Measurements from ENCODE around the gene TRAPPC3.
"Not testable (repeated sequence)": the region's sequence is repeated elsewhere in the genome, so short reads cannot be mapped to it uniquely, and the experiment has no call there.

The TRAPPC3 gene

DNA sequence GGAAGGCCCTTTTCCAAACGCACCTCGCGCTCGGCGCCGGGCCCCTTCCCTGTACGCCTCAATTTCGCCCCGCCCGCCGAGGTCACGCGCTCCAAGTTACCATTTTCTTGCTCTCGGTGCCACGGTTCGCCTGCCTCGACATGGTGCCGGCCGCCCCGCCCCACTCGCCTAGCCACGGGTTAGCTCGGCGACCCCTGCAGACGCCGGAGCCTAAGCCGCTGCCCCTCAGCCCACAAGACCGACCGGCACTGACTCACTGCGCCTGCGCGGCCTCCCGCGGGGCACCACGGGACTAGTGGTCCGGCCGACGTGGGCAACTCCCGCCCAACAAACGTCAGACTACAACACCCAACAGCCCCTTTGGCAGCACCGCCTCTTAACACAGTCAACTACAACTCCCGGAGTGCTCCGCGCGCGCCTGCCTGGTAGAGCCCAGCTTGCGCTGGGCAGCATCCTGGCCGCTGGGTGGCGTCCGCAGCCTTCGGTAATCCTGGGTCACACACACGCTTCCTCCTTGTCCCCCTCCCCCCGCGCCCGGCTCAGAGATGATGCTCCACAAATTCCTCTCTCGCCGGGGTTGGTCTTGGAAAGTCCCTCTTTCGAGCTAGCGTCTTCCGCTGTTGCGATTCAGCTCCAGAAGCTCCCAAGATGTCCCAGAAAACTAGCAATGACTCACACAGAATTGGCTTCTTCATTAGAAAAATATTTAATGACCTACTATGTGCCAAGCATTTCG, at the start of gene TRAPPC3:
TSS of gene TRAPPC3 (minus strand) at position 250 of the 736 bp plus-strand sequence. CDS start at position 142, 108 bp downstream.
- peak; percentile 100 for DNase-seq

- DNase-seq, result no peak
Measured at GRCh38 chr1:36198641-36199040, 49.4 kb upstream of the TRAPPC3 start.

- DNase-seq, result not testable (repeated sequence)
Measured at GRCh38 chr1:36196805-36197204, 47.5 kb upstream of the TRAPPC3 start.

DNA sequence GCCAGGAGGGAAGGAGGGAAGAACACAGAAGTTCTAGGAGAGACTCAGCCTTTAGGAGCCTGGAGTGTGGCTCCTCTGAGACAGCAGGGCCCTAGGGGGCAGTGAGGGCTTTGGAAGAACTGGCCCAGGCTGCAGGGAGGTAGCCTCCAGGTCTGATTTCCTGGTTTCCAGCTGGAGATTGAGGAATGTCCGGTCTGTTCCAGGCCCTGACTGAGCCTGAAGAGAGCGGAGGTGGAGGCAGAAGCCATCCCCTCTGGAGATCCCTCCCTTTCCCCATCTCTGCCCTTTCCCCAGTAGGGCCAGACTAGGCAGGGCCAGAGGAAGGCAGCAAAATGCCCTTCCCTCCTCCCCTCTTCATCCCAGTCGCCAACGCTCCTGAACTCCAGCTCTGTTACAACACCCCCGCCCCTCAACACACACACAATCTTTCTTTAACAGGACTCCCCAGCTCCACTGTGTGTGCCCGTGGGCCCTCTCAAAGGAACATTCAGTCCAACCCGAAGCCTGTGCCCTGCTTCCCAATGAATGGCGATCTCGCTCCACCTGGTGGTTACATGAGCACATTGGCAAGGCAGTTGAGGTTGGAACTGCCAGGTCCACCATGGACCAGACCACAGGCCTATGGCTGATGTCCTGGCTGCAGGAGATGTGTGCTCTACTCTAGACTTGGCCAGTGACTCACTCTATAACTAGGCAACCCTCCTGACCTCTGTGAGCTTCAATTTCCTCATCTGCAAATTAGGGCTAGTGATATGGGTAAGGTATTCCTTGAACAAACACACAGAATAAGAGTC, 38.7 kb upstream of the TRAPPC3 start:
- peak; percentile 88 for DNase-seq

- DNase-seq, result no peak
Measured at GRCh38 chr1:36183309-36183856, 34.1 kb upstream of the TRAPPC3 start.

DNA sequence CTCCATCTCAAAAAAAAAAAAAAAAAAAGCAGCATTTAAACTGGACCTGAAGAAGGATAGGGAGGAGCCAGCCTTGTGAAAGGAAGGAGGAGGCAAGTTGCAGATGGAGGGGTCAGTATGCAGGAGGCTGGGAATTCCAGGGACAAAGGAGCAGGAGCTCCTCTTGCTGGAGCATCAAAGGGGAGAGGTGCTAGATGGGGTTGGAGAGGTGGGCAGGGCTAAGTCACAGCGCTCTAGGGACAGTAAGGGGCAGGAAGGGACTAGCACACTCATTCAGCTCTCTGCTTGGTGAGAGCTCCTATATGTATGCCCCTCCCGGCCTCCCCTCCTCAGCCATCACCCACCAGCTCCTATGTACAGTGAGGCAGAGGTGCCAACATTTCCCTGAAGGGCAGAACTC, 33.4 kb upstream of the TRAPPC3 start:
- DNase-seq, result no peak

DNA sequence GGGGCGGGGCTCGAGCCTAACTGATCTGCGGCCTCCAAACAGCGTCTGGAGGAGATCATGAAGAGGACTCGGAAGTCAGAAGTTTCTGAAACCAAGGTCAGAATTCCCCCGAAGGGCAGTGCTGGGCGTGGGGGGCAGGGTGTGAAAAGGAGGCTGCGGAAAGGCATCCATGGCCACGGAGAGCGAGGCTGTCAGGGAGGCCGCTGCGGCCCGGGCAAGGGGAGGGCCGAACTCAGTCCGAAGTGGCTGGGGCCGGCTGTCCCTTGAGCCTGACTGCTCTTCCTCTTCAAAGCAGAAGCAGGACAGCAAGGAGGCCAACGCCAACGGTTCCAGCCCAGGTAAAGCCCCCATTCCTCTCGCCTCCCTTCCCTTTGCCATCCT, 29.9 kb upstream of the TRAPPC3 start:
- DNase-seq, result no peak

GRCh38 chr1:36178471-36179219, 29.4 kb upstream of the TRAPPC3 start:
- peak; percentile 82 for DNase-seq

- no peak for DNase-seq
Measured at GRCh38 chr1:36177589-36178431, 28.5 kb upstream of the TRAPPC3 start.

- DNase-seq, result no peak
Measured at GRCh38 chr1:36176106-36176949, 27.0 kb upstream of the TRAPPC3 start.

GRCh38 chr1:36175137-36176095, 26.1 kb upstream of the TRAPPC3 start:
- DNase-seq, result peak; percentile 29

DNA sequence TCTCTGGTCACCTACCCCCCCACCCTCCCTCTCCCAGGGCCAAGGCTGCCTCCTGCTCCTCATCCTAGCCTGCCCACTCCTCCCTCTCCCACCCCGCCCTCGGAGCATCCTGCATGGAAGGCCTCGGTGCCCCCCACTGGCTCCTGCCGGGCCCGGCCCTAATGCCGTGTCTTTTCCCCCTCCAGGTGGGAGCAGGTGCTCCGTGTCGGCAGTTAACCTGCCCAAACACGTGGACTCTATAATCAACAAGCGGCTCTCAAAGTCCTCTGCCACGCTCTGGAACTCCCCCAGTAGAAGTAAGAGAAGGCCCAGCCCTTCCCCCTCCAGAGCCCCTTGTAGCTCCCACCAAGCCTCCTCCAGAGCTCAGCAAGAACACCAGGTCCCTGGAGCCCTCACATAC, 25.4 kb upstream of the TRAPPC3 start:
- peak; percentile 49 for DNase-seq

DNA sequence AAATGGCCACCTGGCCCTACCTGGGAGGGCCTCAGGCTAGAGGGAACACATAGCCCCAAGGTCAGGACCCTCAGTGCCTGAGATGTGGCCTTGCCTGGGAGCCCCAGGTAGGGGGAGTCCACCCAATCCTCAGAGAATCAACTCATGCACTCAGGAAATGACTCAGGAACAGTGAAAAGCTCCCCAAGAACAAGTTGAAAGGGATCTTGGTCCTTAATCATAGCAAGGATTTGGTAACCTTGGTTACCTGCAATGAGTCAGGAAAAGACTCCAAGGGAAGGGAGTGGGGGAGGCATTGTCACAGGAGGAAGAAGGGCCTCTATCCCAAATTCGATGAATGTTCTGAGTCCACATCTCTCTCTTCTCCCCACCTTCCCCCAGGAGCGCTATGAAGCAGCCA, 23.7 kb upstream of the TRAPPC3 start:
- DNase-seq, result no peak

- no peak for DNase-seq
Measured at GRCh38 chr1:36172017-36172747, 22.9 kb upstream of the TRAPPC3 start.

DNA sequence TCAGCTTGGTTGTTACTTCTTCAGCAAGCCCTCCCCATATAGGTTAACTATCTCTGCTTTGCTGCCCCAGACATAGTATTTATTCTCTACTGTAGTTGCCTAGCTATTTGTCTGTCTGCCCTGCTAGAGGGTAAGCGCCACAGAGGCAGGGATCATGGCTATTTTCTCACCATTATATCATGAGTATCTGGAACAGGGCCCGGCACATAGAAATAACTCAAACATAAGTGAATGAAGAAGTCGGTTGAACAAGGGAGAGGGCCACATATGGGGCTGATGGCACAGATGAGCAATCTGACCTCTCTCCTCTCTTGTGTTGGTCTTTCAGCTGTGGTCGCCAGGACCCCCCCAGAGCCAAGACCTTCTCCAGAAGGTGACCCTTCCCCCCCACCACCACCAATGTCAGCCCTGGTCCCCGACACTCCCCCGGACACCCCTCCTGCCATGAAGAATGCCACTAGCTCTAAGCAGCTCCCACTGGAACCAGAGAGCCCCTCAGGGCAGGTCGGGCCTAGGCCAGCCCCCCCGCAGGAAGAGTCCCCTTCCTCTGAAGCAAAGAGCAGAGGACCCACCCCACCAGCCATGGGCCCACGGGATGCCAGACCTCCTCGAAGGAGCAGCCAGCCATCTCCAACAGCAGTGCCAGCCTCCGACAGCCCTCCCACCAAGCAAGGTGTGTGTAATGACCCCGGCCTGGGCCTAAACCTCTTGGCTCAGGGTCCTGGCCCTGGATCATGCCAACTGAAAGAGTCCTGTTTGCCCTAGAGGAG, 21.5 kb upstream of the TRAPPC3 start:
- DNase-seq, result no peak

- DNase-seq, result no peak
Measured at GRCh38 chr1:36168514-36168913, 19.2 kb upstream of the TRAPPC3 start.

- no peak for DNase-seq
Measured at GRCh38 chr1:36166938-36167905, 17.9 kb upstream of the TRAPPC3 start.

Data from NCI-H526 treated with DMSO at 0.1 percent for 48 hours (cell line).